Stimulated activated CD4-positive, alpha-beta T cell treated with anti-CD3 and anti-CD28 coated beads, Interleukin-1b, Interleukin-23, amount 100 ng/mL, for 48 hours (primary cell): ENCODE data around the gene KRT15.

Experiments
- DNase-seq: peaks from one replicate; pipeline ENCODE4 v3.0.0-alpha.2; 2020

KRT15 gene

DNA sequence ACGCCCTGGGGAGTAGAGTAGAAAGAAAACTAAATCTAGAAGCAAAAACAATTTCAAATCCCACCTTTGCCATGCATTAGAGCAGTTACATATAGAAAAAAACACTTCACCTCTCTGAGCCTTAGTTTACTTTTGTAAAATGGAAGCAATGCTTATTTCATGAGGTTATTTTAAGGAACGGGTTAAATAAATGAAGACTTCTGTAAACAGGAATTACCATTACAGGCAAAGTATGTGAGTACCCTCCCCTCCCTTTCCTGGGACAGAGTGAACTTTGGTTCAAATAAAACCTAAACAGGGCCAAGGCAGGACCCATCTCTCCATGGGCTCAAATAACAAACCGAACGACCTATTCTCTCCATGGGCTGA lies 4.5 kb upstream of the KRT15 start:
- no peak for DNase-seq

DNA sequence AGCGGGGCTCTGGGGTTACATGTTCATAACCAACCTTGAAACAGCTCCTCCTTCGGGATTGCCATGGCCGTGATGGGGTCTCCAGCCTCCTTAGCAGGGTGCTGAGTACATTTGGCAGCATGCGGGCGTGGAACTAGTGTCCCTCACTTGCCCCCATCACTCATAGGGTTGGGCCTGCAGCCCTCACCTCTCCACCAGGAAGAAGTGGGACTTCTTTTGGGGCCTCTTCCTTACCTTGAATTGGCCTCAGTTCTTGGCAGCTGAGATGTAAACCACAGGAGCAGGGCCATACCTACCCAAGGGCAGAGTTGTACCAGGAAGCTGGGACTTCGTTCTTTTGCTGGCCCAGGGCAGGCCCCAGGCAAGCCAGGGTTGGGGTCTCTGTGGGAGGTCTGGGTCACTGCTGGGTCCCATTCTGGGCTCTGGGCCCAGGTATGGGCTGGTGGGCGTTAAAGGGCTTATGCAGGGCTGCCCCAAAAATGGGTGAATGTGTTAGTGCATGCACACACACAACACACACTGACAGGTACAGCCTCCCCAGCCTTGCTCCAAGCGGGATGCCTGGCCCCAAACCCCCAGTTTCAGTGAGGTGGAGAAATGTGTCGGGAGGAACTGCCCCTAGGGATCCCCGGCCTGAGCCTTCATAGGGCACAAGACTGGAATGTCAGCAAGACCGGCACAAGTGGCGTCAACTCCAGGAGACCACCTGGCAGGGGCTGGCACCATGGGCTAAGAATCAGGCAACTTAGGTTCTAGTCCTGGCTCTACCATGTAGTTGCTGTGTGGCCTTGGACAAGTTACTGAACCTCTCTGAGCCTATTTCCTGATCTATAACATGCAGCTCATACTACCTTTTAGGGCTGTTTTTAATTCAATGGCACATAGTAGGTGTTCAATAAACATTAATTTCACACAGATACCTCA lies 3.9 kb upstream of the KRT15 start:
- DNase-seq = no peak

DNA sequence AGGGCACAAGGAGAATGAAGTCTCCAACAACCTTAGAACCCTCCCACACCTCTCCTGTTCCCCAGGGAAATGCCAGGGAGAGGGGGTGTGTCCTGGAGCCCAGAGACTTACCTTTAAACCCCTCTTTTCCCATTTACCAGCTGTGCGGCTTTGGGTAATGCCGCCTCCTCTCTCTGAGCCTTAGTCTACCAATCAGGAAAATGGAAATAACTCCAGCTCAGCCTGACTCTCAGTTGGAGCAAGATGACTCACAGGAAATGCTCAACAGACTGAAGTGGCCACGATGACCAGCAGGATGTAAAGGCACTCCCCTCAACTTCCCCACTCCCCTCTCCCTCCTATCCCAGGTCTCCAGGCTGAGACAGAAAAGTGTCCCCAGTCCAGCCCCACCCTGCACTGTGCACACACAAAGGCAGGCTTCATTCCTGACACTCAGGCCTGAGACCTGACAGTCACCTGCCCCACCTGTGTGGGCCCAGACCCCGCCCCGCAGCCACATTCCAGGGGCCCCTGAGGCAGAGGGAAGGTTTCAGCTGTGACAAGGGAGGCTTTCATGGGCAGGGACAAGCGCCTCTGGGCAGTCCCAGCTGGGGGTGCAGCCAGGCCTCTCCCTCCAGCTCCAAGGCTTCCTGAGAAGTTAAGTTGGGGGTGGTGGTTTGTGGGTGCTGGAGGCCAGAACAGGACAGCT lies 3.0 kb upstream of the KRT15 start:
- no peak for DNase-seq

DNA sequence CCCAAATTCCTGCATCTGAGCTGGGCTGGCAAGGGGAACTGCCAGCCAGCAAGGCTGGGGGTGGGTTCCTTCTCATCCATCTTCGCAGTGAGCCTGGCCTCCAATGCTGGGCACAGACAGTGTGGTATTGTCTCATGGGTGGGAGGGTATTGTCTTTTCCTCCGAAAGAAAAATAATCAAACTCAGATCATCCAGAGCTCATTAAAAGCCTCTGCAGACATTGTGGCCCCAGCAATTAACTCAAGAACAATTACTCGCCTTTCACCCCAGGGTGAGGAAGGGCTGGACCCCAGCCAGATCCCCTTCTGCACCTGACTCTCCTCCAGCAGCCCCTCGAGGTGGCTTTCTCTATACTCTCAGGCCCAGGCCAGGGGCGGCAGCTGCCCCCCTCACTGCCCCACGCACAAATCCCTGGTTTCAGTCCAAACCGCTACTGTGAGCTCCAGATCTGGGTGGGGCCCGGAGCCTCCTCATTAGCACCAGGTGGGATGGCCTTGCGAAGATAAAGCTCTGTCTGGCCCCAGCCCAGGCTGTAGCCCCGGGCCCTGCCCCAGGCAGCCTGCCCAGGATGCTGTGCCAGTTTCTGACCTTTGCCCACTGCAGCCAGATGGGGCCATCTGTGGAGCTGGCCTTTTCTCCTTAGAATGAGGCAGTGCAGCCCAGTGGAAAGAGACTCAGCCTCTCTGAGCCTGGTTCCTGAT lies 2.3 kb upstream of the KRT15 start:
- DNase-seq = no peak

DNA sequence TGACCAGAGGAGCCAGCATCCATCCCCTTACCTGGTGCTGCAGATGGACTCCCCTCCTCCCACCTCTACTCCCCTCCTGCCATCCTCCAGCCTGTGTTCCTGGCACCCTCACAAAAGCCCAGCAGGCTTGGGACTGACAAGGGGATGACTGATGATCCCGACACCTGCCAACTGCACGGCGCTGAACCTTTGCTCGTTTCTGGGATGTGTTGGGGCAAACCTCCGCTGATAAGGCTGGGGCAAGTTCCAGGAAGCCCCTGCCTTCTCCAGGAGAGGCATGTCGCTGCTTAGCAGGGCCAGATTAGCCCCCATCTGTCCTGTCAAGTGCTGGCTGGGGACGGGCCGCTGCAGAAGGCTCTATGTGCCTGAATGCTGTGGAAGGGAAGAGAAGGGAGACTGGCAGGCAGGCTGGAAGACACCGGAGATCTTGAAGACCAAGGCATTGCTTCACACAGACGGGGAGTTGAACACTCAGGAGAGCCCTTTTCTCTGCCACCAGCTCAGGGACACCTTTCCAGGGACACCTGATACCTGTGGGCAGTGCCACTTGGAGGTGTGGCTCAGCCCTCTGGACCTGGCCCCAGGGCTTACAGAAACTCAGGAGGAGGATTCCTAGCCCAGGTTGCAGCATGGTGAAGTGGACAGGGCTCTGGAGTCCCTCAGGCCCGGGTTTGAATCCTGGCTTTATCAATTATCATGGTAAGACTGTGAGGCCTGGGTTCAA lies 973 bp upstream of the KRT15 start:
- no peak for DNase-seq

DNA sequence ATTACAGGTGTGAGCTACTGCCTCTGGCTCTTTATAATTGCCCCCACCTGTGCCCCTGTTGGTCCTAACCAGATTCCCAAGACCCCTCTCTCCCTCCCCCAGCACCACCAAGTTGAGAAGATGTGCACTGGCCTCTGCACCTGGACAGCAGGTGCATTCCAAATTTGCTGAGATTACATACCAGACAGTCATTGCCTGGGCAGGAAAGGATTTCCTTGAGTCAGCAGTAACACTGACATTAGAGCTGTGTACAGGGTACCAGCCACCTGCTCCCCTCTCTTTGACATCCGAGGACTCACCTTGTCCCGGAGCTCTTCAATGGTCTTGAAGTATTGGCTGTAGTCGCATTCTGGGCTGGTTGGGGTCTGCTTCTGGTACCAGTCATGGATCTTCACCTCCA lies 659 bp downstream of the KRT15 start:
- DNase-seq = no peak

DNA sequence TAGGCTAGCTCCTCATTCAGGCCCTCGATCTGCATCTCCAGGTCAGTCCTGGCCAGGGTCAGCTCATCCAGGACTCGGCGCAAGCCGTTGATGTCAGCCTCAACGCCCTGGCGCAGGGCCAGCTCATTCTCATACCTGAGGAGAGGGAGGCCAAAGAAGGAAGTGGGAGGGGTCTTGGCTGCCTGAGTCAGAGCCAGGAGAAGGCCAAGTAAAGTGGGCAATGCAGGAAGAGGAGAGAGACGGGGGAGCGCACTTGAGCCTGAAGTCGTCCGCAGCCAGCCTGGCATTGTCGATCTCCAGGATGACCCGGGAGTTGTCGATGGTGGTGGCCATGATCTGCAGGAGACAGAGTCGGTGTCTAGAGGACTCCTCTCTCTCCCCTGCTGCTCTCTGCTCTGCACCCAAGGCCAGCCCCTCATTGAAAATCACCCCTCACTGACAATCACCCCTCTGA lies 1.8 kb downstream of the KRT15 start:
- no peak for DNase-seq

DNA sequence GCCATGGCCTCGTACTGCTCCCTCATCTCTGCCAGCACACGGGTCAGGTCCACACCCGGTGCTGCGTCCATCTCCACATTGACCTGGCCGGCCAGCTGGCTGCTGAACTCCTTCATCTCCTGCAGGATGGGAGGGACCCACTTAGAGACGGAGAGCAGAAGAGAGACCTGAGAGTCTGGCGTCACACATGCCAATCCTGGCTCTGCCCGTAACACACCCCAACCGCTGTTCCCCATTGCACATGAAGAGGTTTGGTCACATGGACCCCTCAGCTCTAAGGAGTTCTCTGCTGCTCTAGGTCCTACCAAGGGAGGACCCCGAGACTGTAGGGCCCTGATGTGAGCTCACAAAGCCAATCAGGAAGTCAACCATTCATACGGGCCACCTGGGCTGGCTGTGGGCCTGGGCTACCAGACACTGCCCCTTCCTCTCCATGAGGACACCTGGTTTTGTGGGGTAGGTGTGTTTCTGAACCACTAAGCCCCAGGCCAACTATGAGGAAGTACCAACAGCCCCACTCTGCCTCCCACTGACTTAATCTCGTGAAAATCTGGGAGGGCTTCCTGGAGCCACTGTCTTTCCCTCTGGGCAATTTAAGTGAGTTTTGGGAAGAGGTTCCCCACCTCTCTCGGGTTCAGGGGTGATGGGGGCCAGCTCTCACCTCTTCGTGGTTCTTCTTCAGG lies 2.4 kb downstream of the KRT15 start:
- DNase-seq = no peak

DNA sequence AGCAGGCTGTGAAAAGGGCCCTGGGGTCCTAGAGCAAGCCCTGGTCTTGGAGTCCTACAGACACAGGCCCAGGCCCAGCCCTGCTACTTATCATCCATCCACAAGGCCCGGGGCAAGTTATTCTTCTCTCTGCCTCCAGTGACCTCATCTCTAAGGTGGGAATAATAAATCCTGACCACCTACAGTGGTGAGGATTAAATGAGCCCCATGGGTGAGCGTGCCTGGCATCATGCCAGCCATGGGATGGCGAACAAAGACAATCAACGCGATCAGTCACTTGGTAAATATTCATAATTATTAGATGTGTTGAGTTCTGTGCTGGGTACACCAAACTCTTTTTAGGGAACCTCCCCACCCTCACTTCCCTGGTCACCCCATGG lies 5.5 kb downstream of the KRT15 start:
- no peak for DNase-seq

DNA sequence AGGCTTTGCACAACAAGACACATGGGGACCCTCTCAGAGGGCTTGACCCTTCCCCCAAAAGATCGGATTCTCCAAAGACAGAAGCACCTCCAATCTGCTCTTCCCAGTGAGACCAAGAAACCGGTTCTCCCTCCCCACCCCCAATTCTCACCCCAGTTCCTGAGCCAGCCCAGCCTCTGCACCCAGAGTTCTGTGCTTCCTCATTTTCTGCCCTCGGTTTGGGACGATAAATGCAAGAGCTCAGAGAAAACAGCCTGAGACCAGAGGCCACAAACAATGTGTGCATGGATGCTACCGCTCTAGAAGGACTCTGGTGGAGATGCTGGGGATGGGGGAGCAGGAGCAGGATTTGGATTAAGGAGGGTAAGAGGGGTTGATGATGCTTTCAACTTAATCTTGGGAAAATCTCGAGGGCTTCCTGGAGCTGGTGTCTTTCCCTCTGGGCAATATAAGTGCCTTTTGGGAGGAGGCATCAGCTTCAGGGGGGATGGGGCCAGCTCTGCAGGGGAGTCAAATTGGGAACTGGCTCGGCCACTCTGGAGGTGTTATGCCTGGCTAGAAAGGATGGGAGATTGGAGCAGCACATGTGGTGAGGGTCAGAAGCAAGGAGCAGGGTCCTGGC lies 6.0 kb downstream of the KRT15 start:
- DNase-seq = no peak

DNA sequence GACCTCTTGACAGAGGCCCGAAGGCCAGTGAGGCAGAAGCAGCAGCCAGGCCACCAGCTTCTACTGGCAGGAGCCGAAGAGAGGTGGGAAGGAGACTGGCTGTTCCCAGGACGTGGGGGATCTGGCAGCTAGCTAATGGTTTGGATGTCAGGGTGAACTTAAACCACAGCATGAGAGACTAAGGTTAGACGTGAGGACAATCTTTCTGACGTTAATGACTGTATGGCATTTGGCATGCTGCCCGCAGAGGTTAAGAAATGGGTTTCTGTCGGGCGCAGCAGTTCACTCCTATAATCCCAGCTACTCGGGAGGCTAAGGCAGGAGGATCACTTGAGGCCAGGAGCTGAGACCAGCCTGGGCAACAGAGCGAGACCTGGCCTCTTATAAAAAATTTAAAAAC lies 7.0 kb downstream of the KRT15 start:
- DNase-seq = no peak

DNA sequence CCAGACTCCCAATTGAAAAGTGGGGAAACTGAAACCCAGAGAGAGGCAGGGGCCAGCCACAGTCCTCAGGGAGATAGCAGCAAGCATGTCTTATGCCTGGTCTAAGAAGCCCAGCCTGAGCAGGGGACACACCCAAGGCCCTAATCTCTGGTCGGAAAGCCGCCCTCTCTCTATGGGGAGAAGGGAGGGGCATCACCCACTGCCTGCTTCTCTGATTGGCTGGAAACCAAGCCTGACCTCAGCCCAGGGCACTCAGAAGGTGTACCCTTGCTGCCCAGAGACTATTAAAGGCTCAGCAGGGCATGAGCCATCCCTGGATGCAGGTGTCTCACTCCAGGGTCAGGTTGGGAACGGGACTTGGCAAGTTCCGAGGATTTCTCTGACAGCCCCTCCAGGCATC lies 7.6 kb downstream of the KRT15 start:
- no peak for DNase-seq

DNA sequence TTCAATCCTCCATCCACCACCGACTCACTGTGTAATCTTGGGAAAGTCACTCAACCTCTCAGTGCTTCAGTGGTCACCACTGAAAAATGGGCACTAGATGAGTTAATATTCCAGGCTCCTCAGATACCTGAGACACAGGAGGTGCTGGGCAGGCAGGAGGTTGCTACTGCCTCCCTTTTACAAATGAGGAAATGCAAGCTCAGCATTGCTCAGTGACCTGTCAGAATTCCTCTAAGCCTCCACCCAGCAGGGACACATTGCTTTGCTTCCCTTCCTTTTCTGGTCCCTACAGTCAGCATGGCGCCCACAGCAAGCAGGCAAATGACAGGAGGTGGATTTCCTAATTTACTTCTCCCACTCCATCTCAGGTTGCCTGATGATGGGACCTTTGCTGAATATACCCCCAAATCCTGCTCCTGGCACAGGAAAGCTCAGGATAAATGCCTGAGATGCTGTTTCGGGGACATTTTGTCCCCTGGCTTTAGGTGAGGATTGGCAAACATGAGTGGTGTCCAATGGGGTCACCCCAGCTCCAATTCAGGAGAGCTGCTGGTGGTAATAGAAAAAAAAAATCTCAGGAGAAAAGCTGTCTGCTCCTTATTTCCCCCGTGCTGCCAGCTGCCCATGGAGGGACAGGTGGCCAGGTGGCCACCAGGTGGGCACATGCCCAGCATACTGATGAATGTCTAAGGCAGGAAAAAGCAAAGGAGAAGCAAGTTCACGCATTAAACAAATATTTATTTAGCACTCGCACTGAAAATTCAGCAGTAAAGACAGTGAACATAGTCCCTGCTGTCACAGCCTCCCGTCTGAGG lies 8.2 kb downstream of the KRT15 start:
- no peak for DNase-seq

DNA sequence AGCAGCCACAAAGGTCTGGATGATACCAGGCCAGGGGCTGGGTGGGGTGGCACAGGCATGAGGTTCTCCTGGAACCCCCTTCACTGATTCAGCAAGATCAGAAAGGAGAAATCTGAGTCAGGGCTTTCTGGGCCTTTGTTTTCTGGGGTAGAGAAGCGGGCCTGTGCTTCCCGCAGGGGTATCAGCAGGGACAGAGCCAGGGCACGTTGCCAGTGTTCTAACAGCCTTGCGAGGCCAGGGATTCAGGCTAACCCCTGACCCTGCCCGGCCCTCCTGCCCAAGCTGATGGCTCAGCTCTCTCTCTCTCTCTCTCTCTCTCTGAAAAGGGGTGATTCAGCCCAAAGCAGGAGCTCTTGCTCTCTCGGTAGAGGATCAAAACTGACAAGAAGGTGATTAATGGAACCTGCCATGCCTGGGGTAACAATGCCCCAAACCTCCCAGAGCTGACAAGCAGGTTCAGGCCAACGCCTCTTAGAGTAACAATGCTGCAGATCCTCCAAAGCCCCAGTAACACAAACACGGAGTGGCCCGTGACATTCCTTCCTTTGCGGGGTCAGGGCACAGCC lies 11.3 kb downstream of the KRT15 start:
- DNase-seq = no peak

DNA sequence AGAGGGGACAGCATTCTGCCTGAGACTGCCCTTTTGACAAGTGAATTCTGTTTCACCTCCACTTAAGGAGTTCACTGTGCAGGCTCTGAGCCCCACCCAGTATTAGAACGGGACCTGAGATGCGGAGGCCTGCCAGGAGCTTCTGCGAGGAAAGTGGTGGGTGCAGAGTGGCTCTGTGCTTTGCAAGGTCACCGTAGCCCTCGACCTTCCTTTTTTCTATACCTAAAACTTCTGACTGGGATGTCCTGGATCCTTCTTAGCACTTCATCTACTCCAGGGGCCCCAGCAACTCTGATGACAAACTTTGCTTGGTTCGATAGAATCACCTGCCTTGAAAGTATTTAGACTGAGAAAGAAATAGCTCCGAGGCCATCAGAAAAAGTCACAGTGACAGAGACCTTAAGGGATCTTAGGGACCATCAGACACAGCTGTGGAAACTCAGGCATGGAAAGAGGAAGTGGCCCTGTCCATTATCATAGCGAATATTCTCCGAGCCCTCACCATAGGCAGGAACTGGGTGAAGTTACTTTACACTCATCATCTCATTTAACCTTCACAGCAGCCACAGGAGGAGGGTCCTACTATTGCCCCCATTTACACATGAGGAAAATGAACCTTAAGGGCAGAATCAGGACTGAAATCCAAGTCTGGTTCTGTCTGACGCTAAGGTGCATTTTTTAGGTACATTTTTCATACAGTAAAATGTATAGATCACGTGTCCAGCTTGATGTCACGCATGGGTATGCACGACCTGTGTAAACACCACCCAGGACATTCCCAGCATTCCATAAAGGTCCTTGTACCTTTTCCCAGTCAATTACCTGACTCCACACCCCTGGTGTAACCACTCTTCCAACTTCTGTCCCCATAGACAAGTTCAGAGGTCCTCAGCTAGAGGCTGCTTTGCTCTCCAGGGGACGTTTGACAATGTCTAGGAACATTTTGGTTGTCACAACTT lies 12.6 kb downstream of the KRT15 start:
- DNase-seq = no peak

DNA sequence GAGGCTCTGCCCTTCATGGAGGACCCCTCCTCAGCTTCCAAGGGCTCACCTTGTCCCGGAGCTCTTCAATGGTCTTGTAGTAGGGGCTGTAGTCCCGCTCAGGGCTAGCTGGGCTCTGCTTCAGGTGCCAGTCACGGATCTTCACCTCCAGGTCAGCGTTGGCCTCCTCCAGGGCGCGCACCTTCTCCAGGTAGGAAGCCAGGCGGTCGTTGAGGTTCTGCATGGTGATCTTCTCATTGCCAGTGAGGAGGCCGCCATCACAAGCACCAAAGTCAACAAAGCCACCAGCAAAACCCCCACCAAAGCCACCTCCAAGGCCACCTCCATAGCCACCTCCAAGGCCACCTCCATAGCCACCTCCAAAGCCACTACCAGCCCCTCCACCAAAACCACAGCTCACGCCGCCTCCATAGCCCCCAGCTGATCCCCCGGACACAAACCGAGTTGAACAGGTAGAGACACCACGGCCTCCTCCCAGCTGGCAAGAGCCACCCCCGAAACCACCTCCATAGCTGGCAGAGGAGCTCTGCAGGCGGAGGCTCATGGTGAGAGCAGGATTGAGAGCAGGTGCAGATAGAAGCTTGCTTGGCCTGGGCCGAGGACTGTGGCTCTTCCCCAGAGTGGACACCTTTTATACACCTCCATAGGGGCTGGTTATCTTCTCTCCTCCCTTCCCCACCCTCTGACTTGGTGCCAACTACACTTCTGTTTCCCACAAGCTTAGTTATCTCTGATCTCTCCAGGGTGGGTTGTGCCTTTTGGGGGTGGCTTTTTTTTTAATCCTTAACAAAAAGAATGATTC lies 13.5 kb downstream of the KRT15 start, which contains the start of gene KRT13:
KRT13 (minus strand) TSS at position 606 of the 802 bp plus-strand sequence; CDS start at position 544, 62 bp downstream.
- DNase-seq = no peak

DNA sequence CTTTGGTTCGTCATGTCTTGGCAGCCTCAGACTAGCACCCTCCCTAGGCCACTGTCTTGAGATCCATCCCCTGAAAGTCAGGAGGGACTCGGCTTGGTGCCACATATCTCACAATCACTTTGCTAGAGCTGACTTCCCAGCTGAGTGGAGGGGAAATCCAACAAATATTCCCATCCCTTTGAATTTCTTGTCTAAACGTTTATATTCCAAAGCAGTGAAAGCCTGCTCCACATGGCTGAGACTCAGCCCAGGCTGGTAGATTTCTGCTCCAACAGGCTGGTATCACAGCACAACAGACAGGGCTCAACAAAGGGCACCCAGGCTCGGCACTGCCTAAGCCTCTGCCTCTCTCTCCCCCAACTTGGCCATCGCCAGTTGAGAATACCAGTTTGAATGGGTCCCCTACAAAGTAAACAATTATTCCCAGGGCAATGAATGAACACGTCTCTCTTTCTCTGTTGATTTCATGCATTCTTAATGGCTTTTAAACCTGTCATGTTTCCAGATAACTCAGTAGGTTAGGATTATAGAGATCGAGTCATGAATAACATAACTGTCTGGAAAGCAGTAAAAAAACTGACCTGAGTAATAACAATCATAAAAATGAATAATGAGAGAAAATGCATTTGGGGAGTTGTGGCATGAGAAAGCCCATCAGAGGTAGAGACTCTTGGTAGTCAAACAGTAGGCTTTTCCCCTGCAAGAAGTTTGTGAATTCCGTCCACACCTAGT lies 14.3 kb downstream of the KRT15 start:
- DNase-seq = no peak

DNA sequence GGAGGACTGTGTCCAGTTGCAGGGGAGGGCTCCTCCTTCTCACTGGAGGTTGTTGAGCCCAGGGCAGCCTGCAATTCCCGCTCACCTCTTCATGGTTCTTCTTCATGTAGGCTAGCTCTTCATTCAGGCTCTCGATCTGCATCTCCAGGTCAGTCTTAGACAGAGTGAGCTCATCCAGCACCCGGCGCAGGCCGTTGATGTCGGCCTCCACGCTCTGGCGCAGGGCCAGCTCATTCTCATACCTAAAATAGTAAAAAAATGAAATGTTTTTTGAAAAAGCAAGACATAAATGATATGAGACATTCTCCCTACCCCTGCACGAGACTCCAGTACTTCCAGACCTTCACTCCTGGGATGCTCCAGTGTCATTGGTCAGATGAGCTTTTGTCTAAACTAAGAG lies 15.5 kb downstream of the KRT15 start:
- no peak for DNase-seq
